Ureter (tissue), 1 donor: ENCODE results near the gene TRIM74. TPM values are rescaled to one million over a fixed set of nuclear protein-coding genes. Genes with fewer than 3 reads are reported as not detected.
"Not testable (repeated sequence)": the region's sequence is repeated elsewhere in the genome, so short reads cannot be mapped to it uniquely, and the experiment has no call there.

Experiments used
- DNase-seq: peaks from one replicate; pipeline ENCODE4 v3.0.0-alpha.2; 2020; ENCODE audit warnings: low spot score
- total RNA-seq: library from RNA; stranded (reverse); gene quantifications from one replicate; pipeline ENCODE4 v1.2.4, GENCODE V29; 2023
- donor health status: DM: yes; HTN: yes; CAD: no.

The TRIM74 gene
- 2.1 TPM for total RNA-seq

DNA sequence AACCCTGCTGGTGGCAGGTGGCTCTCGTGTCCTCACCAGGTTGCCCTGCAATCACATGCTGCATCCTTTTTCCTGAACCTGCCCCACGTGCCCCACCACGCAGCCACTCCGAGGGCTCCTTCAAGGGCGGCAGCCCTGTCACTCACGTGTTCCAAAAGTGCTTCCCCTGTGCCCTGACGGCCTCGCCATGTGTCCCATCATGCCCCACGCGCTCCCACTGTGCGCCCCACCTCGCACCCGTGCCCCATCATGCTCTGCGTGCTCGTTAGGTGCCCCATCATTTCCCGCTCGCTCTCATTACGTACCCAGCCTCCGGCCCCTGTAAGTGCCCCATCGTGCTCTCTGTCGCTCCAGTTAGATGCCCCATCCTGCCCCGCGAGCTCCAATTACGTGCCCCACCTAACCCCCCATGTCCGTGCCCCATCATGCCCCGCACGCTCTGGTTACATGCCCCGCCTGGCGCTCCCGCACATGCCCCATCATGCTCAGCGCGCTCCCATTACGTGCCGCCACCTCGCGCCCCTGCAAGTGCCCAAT is at the start of gene TRIM74:
Gene TRIM74, minus strand, starts transcription at position 487 of the 537 bp plus-strand sequence. CDS start 3,309 bp downstream, outside the sequence.
- DNase-seq: peak; percentile 0

DNA sequence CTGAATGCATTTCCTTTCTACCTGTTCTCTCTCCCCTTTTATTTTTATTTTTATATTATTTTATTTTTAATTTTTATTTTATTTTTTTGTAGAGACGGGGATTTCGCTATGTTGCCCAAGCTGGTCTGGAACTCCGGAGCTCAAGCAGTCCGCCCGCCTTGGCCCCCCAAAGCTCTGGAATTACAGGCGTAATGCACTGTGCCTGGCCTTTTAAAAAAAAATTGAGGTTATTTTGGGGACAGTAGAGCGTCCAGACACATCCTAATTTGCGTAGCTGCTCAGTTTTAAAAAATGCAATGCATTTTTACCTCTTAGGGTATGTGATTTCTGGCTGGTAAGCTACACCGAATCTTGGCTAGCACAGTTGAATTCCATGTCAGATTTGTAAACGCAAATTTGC is 37.2 kb upstream of the TRIM74 start:
- DNase-seq: peak; percentile 30

DNA sequence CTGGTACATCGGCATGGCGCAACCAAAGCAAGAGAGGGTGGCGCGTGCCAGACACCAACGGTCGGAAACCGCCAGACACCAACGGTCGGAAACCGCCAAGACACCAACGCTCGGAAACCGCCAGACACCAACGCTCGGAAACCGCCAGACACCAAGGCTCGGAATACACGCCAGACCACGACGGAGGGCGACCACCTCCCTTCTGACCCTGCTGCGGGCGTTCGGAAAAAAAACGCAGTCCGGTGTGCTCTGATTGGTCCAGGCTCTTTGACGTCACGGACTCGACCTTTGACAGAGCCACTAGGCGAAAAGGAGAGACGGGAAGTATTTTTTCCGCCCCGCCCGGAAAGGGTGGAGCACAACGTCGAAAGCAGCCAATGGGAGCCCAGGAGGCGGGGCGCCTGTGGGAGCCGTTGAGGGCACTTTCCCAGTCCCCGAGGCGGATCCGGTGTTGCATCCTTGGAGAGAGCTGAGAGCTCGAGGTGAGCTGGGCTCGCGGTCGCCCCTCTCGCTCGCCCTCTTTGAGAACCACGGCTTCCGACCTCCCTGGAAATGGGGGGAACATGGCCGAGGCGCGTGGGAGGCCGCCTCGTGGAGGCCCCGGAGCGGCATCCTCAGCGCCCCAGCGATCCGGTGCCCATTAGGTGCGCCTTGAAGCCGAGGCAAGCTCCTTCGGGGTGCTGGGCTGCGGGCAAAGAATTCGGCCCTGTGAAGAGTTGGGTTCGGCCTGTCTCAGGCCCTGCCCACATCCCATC is 36.6 kb upstream of the TRIM74 start:
- DNase-seq: peak; percentile 87

DNA sequence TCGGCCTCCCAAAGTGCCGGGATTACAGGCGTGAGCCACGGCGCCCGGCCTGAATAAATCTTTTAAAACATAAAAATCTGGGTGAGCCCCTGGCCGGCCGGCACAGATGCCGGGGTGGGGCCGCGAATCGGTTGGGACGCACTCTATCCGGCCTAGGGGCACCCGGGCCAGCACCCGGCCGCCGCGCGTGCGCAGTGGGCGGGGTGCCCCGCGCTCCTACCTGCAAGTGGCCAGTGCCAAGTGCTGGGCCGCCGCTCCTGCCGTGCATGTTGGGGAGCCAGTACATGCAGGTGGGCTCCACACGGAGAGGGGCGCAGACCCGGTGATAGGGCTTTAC is 36.1 kb upstream of the TRIM74 start:
- DNase-seq: peak; percentile 55

DNA sequence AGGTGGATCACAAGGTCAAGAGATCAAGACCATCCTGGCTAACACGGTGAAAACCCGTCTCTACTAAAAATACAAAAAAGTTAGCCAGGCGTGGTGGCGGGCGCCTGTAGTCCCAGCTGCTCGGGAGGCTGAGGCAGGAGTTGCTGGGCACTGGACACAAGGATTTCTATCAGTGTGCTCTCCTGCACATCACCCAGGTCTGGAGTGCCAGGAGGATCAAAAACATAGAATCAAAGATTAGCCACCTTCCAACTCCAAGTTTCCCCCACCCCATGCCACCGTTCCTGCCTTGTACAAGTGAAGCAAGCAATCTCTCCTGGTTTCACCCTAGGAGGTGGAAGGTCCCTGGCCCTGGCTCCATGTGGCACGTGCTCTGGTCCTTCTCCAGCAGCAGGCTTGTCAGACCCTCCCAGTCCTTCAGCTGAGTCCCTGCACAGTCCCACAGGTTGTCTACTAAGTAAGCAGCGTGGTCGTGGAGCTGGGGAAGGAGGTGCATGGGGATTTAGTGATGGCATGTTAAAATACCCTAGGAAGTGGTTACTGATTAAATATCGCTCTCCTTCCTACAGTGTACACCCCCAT is 28.7 kb upstream of the TRIM74 start:
- DNase-seq: not testable (repeated sequence)

DNA sequence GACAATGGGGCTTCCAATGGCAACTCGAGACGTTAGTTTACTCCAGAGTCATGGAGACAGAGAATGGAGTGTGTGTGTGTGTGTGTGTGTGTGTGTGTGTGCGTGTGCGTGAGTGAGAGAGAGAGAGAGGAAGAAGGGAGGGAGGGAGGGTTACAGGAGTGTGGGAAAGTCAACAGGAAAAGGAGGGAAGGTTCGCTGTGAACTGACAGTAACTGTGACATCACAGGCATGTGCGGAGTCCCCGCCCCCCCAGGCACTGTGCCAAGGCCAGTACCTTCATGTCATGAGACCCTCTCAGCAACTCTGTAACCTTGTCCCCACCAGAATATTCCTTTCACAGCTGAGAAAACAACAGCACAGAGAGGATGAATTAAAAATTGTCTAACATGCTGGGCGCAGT is 28.2 kb upstream of the TRIM74 start:
- not testable (repeated sequence) for DNase-seq

DNA sequence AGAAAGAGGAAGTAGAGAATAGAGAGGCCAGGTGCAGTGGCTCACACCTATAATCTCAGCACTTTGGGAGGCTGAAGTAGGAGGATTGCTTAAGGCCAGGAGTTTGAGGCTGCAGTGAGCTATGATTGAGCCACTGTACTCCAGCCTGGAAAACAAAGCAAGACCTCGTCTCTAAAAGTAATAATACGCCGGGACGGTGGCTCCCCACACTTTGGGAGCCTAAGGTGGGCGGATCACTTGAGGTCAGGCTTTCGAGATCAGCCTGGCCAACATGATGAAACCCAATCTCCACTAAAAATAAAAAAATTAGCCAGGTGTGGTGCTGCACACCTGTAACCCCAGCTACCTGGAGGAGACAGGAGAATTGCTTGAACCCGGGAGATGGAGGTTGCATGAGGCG is 26.2 kb upstream of the TRIM74 start:
- DNase-seq: not testable (repeated sequence)

DNA sequence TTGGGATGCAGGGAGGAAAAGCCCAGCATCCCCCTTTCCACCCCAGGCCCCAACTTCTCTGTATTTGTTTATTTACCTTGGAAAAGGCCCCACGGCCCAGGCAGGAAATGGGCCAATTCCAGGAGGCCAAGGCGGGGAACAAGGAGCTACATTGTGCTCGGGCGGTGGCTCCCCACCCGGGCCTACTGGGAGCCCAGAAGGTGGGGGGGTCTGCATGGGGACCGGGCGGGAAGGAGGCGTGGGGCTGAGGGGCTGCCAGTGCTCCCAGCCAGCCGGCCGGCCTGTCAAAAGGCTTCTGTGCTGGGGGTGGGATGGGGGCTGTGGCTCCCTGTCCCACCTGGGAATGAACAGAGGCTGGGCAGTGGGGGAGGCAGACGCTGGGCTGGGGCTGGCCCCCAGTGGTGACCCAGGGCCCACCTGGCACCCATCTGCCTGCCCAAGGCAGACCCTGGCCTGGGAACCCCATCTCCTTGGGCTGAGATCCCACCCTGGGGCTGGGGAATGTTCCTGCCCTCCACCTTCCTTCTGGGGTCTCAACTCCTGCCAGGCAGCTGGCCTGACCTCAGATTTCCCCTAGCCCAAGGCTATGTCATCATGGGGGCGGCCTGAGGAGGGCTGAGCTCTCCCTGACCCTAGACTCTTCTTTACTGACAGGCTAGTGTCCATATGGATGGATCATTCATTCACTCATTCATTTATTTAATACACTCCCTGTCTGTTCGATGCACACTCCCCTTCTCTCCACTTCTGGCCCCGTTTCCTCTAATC is 21.1 kb upstream of the TRIM74 start:
- DNase-seq: peak; percentile 41

DNA sequence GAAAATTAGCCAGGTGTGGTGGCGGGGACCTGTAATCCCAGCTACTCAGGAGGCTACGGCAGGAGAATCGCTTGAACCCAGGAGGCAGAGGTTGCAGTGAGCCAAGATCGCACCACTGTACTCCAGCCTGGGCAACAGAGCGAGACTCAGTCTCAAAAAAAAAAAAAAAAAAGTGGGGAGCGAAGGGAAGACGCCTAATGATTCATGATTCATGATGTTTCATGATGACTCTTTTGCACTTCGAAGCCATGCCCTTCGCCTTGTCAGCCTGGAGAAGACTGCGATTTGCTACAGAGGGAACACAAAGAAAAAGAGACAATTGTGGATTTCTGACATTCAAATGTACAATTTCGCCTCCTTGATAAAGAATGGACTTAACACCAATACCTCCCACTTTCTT is 12.8 kb upstream of the TRIM74 start:
- DNase-seq: not testable (repeated sequence)

DNA sequence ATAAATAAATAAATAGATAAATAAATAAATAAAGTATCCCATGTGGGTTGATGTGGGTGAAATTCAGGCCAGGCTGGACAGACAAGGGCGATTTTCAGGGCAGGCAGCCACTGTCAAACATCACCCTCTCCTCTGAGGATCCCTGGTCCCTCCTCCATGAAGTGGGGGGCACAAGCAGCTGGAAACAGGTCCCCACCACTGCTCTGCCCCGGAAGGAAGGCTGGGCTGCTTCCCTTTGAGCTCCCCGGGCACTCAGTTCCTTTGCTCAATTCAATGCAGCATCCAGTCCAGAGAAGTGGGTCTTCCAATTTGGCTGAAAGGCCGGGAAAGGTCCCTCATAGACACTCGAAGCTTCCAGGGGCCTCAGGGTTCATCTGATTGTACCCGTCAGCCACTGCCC is 11.1 kb upstream of the TRIM74 start:
- DNase-seq: peak; percentile 29

DNA sequence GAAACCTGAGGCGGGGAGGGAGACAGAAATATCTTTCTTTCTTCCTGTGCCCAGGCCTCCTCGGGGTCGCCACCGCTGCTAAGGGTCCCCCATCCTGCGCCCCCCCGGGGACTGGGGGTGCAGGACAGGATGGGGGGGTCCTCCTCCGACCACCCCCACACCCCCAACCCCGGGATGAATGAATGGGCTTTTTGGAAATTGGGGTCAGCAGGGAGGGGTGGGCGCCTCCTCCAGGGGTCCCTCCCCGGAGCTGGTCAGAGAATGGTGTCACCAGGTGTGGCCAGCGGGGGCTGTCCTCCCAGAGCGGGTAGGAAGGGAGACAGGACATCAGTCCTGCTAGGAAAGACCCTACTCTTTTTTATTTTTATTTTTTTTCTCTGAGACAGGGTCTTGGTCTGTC is 7.2 kb upstream of the TRIM74 start:
- peak; percentile 12 for DNase-seq

DNA sequence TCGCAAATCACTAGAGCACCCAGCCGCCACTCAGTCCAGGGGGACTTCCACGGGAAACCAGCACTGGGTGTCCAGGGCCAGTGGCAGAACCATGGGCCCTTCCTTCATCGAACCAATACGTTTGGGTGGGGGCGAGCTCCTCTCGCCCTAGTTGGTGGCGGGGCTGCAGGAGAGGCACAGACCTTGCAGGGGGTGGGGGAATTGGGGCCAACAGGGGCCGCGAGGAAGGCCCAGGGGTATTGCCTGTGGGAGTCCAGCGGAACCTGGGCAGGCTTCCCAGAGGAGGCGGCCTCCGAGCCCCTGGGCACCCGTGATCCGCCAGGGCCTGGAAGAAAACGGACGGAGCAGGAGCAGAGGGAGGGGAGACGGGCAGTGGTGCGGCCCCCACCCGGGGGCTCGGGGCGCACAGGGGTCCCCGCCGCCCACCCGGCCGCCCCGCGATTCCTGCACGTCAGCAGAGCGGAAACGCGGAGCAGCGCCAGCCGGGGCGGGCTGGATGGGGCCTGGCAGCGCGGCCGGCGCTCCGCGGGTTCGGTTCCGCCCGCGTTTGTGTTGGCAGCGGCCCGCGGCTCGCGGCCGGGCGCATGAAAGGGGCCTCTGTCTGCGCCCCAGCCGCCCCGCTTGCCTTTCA is 6.5 kb upstream of the TRIM74 start:
- DNase-seq: peak; percentile 40

DNA sequence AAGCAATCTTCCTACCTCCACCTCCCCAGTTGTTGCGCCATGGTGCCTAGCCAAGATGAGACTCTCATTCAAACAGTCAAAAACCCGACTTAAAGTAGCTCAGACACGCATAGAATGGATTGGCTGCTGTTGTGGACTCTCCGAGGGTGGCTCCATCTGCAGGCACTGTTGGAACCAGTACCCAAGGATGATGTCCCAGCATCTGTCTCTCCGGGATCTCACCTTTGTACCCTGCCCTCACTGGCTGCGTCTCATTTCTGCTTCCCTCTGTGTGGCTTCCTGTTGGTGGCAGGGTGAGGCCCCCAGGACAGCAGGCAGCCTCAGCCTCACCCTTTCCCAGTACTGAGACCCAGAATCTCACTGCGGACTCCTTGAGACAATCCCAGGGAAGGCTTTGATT is 5.5 kb upstream of the TRIM74 start:
- DNase-seq: peak; percentile 2

DNA sequence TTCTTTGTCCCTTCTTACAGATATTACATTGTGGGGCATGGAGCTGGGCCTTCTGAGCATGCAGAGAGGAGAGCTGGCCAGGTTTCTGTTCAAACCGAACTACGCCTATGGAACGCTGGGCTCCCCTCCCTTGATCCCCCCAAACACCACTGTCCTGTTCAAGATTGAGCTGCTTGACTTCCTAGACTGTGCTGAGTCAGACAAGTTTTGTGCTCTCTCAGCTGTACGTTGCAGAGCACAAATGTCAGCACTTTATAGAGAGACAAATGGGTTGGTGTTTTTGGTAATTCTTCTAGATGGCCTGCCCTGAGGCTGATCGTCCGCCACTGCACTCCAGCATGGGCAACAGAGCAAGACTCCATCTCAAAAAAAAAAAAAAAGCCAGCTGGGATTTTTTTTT is 2.2 kb upstream of the TRIM74 start:
- DNase-seq: not testable (repeated sequence)

DNA sequence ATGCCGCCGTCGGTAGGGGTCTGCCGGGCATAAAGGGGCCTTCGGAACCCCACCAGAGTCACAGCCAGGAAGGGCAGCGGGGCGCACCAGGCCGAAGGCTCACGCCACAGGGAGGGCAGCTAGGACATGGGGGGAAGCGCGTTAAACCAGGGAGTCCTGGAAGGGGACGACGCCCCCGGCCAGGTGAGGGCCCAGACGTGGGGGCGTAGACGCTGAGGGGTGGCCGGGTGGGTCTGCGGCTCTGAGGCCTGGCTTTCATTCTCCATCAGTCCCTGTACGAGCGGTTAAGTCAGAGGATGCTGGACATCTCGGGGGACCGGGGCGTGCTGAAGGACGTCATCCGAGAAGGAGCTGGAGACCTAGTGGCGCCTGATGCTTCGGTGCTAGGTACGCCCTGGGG is 422 bp upstream of the TRIM74 start:
- DNase-seq: peak; percentile 1

DNA sequence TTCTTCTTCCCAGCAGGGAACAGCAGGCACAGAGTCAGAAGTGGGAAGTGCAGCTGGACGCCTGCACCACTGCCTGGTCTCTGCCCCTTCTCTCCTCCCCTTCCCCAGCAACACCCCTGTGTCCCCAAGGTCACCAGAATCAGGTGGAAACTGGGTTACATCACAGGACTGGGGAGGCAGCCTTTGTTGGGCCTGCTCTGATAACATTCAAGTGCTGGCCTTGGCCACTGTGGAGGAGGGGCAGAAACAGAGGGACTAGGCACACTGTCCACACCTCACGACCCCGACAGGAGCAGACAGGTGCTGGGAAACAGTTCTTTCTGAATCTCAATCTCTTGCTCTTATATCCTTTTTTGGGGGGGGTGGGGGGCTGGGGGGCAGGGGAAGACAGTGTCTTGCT is 2.4 kb downstream of the TRIM74 start:
- peak; percentile 29 for DNase-seq

DNA sequence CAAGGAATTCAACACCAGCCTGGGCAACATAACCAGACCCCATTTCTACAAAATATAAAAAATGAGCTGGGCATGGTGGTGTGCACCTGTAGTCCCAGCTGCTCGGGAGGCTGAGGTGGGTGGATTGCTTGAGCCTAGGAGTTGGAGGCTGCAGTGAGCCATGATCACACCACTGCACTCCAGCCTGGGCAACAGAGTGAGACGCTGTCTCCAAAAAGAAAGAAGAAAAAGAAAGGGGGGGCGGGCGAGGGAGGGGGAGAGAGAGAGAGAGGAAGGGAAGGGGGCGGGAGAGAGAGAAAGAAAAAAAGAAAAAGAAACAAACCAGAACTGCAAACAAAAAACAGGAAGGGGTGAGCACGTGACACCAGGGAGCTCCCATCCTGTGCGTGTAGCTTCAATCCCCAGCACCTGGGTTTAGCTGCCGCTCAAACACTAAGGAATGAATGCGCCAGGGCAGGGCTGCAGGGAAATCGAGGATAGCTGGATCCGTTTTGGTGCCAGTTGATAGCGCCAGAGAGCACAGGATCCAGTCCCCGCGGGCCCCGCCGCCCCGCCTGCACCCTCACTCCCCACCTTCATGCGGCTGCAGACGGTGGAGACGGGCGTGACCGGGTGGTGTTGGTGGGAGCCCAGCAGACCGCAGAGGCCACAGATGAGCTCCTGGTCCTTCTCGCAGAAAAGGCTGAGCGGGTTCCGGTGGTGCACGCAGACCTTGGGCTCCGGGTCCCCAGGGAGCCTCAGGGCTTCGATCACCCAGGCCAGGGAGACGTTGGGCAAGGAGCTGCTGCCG is 3.9 kb downstream of the TRIM74 start:
- not testable (repeated sequence) for DNase-seq

DNA sequence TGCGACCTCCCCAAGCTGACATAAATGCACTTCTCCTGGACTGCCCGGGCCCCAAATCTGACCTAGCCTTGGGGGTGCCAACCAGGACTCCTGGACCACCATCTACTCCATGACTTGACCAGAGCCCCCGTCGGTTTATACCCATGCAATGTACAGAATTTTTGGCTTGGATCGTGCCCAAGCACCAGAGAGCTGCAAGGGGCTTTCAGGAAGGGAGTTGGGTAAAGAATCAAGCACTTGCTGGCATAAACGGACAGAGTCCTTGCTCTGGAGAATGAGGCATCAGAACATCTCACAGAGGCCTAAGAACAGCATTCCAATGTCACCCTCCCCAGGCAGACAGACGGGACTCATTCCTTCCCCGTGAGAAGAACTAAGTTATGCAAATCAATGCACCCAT is 6.2 kb downstream of the TRIM74 start:
- DNase-seq: not testable (repeated sequence)

DNA sequence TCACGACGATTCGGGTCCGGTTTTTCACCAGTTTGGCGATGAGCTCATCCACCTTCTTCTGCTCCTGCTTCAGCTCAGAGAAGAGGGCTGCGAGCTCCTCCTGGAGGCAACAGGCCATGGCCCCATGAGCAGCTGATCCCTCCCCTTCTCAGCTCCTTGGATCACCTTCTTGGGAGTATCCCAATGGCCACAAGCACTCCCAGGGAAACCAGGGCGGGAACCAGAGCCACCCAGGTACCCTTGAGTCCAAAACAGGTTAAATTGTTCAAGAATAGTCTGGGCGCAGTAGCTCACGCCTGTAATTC is 8.0 kb downstream of the TRIM74 start:
- DNase-seq: not testable (repeated sequence)

DNA sequence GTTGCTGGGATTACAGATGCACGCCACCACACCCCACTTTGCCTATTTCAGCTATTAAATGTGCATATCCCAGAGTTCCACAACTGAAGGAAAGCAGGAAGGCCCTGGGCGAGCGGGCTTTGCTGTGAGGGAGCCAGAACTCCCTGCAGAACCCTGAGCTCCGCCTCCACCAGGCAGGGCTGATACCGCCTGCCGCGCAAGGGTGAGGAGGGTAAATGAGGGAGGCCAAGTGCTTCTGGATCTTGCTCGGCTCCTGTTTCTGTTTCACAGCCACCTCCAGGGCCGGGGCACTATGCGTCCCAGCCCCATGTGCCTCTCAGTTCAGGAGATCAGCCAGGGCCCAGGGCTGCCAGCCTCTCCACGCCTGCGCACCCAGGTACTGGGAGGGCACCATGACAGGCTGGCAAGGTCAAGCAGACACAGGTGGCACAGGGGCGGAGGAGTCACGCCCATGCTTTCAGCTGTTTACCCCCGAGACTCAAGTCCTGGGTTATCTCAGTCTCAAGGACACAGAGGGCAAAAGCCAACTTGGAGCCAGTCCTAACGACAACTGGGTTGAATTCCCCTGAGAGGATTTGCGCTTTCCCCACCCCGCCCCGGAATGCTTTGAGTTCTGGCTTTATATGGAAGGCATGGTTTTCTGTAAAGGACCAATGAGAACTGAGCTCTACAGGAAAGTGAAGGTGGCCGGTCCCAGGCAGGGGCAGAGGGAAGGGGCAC is 8.5 kb downstream of the TRIM74 start:
- DNase-seq: not testable (repeated sequence)

DNA sequence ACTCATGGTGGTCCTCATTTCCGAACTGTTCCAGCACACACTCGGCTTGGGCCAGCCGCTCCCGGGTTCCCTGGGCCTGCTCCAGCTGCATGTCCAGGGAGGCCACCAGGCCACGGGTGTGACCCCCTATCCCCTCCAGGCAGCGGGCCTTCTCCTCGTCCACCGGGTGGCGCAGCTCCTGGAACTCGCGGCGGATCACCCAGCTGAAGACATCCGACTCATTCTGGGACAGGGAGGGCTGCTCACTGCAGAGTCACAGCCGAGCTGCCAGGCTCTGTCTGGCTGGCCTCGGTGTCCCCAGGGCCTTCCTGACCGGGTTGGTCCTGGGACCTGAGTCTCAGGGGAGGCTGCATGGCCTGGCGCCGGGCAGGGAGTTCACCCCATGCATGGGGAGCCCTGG is 9.2 kb downstream of the TRIM74 start:
- DNase-seq: not testable (repeated sequence)
